ENCODE measurements around the gene WDR70.
A peak's percentile ranks its signal among the peaks of the same experiment; 100 is the strongest.
"Not testable (repeated sequence)": the region's sequence is repeated elsewhere in the genome, so short reads cannot be mapped to it uniquely, and the experiment has no call there.

Gene WDR70

GRCh38 chr5:37679326-37679725 is 300.2 kb downstream of the WDR70 start:
- DNase-seq (ENCODE audit: low read depth, low spot score), result not testable (repeated sequence)

GRCh38 chr5:37679903-37680302 is 300.8 kb downstream of the WDR70 start:
- not testable (repeated sequence) for DNase-seq (ENCODE audit: low read depth, low spot score)

- DNase-seq (ENCODE audit: low read depth, low spot score), result no peak
These were observed 304.0 kb downstream of the WDR70 start for GRCh38 chr5:37683072-37683471.

- no peak for DNase-seq (ENCODE audit: low read depth, low spot score)
These were observed 306.1 kb downstream of the WDR70 start for GRCh38 chr5:37685211-37685610.

GRCh38 chr5:37685816-37686215 is 306.7 kb downstream of the WDR70 start:
- no peak for DNase-seq (ENCODE audit: low read depth, low spot score)

- DNase-seq (ENCODE audit: low read depth, low spot score), result not testable (repeated sequence)
These were observed 309.8 kb downstream of the WDR70 start for GRCh38 chr5:37688925-37689324.

- DNase-seq (ENCODE audit: low read depth, low spot score), result not testable (repeated sequence)
These were observed 315.2 kb downstream of the WDR70 start for GRCh38 chr5:37694333-37694732.

- DNase-seq (ENCODE audit: low read depth, low spot score), result no peak
These were observed 315.7 kb downstream of the WDR70 start for GRCh38 chr5:37694867-37695266.

- no peak for DNase-seq (ENCODE audit: low read depth, low spot score)
These were observed 316.5 kb downstream of the WDR70 start for GRCh38 chr5:37695647-37696046.

- DNase-seq (ENCODE audit: low read depth, low spot score), result no peak
These were observed 317.3 kb downstream of the WDR70 start for GRCh38 chr5:37696190-37697021.

- DNase-seq (ENCODE audit: low read depth, low spot score), result no peak
These were observed 322.8 kb downstream of the WDR70 start for GRCh38 chr5:37701868-37702267.

- DNase-seq (ENCODE audit: low read depth, low spot score), result no peak
These were observed 324.7 kb downstream of the WDR70 start for GRCh38 chr5:37703841-37704241.

- no peak for DNase-seq (ENCODE audit: low read depth, low spot score)
These were observed 325.3 kb downstream of the WDR70 start for GRCh38 chr5:37704406-37704805.

GRCh38 chr5:37709020-37709419 is 329.9 kb downstream of the WDR70 start:
- no peak for DNase-seq (ENCODE audit: low read depth, low spot score)

GRCh38 chr5:37710965-37711364 is 331.8 kb downstream of the WDR70 start:
- DNase-seq (ENCODE audit: low read depth, low spot score), result no peak

- DNase-seq (ENCODE audit: low read depth, low spot score), result no peak
These were observed 333.6 kb downstream of the WDR70 start for GRCh38 chr5:37712750-37713149.

GRCh38 chr5:37714756-37715155 is 335.6 kb downstream of the WDR70 start:
- no peak for DNase-seq (ENCODE audit: low read depth, low spot score)

GRCh38 chr5:37715361-37715760 is 336.2 kb downstream of the WDR70 start:
- DNase-seq (ENCODE audit: low read depth, low spot score), result no peak

GRCh38 chr5:37715992-37716391 is 336.9 kb downstream of the WDR70 start:
- DNase-seq (ENCODE audit: low read depth, low spot score), result no peak

- no peak for DNase-seq (ENCODE audit: low read depth, low spot score)
These were observed 337.3 kb downstream of the WDR70 start for GRCh38 chr5:37716405-37716804.

GRCh38 chr5:37717276-37717612 is 338.1 kb downstream of the WDR70 start:
- no peak for DNase-seq (ENCODE audit: low read depth, low spot score)

GRCh38 chr5:37717613-37718431 is 338.7 kb downstream of the WDR70 start:
- DNase-seq (ENCODE audit: low read depth, low spot score), result peak; percentile 84

- DNase-seq (ENCODE audit: low read depth, low spot score), result no peak
These were observed 341.4 kb downstream of the WDR70 start for GRCh38 chr5:37720550-37720952.
